ENCODE measurements around the gene SH2D3A.

The SH2D3A gene

GRCh38 chr19:6733338-6734095 is 33.7 kb downstream of the SH2D3A start:
- Histone ChIP-seq H3K4me3 (ENCODE audit: low read length) (no peak overlapping the region), H3K4me1 (ENCODE audit: control insufficient read depth, insufficient read depth, low read length) (peaks cover 18% of the 10 kb centered on the region), H3K9ac (ENCODE audit: low read depth, low read length) (no peak overlapping the region), H3K9me3 (replicated peaks; ENCODE audit: low read length) (no peaks in the 10 kb centered on the region), H3K36me3 (ENCODE audit: insufficient read depth, low read length) (peaks cover 19% of the 10 kb centered on the region), H3K4me2 (ENCODE audit: low read length) (no peak overlapping the region), H3K27me3 (ENCODE audit: control insufficient read depth, insufficient read depth, low read length) (no peaks in the 10 kb centered on the region)

- Histone ChIP-seq H3K27me3 (ENCODE audit: control insufficient read depth, insufficient read depth, low read length) (no peaks in the 10 kb centered on the region), H3K4me3 (ENCODE audit: low read length) (no peak overlapping the region), H3K9me3 (replicated peaks; ENCODE audit: low read length) (no peaks in the 10 kb centered on the region), H3K4me1 (ENCODE audit: control insufficient read depth, insufficient read depth, low read length) (peaks cover 13% of the 10 kb centered on the region), H3K36me3 (ENCODE audit: insufficient read depth, low read length) (peaks cover 19% of the 10 kb centered on the region), H3K4me2 (ENCODE audit: low read length) (no peak overlapping the region), H3K9ac (ENCODE audit: low read depth, low read length) (no peak overlapping the region)
Measured at GRCh38 chr19:6732803-6733337, 34.4 kb downstream of the SH2D3A start.

GRCh38 chr19:6731822-6732221 is 35.4 kb downstream of the SH2D3A start:
- H3K4me3 ChIP-seq (ENCODE audit: low read length): no peak overlapping the region
- no peak overlapping the region for H3K9ac ChIP-seq (ENCODE audit: low read depth, low read length)
- peaks cover 19% of the 10 kb centered on the region for H3K36me3 ChIP-seq (ENCODE audit: insufficient read depth, low read length)
- no peak overlapping the region for H3K4me2 ChIP-seq (ENCODE audit: low read length)
- no peaks in the 10 kb centered on the region for H3K27me3 ChIP-seq (ENCODE audit: control insufficient read depth, insufficient read depth, low read length)
- H3K9me3 ChIP-seq (replicated peaks; ENCODE audit: low read length): no peaks in the 10 kb centered on the region
- H3K4me1 ChIP-seq (ENCODE audit: control insufficient read depth, insufficient read depth, low read length): peaks cover 11% of the 10 kb centered on the region

- Histone ChIP-seq H3K36me3 (ENCODE audit: insufficient read depth, low read length) (peaks cover 19% of the 10 kb centered on the region), H3K4me1 (ENCODE audit: control insufficient read depth, insufficient read depth, low read length) (peaks cover 9% of the 10 kb centered on the region), H3K4me2 (ENCODE audit: low read length) (no peak overlapping the region), H3K27me3 (ENCODE audit: control insufficient read depth, insufficient read depth, low read length) (no peaks in the 10 kb centered on the region), H3K9ac (ENCODE audit: low read depth, low read length) (no peak overlapping the region), H3K4me3 (ENCODE audit: low read length) (no peak overlapping the region), H3K9me3 (replicated peaks; ENCODE audit: low read length) (no peaks in the 10 kb centered on the region)
Measured at GRCh38 chr19:6730941-6731670, 36.1 kb downstream of the SH2D3A start.

GRCh38 chr19:6730153-6730804 is 37.0 kb downstream of the SH2D3A start:
- peaks cover 5% of the 10 kb centered on the region for H3K27me3 ChIP-seq (ENCODE audit: control insufficient read depth, insufficient read depth, low read length)
- no peaks in the 10 kb centered on the region for H3K9me3 ChIP-seq (replicated peaks; ENCODE audit: low read length)
- H3K4me3 ChIP-seq (ENCODE audit: low read length): no peak overlapping the region
- H3K4me1 ChIP-seq (ENCODE audit: control insufficient read depth, insufficient read depth, low read length): peaks cover under 1% of the 10 kb centered on the region
- H3K4me2 ChIP-seq (ENCODE audit: low read length): no peak overlapping the region
- H3K36me3 ChIP-seq (ENCODE audit: insufficient read depth, low read length): peaks cover 19% of the 10 kb centered on the region
- no peak overlapping the region for H3K9ac ChIP-seq (ENCODE audit: low read depth, low read length)

- no peaks in the 10 kb centered on the region for H3K4me1 ChIP-seq (ENCODE audit: control insufficient read depth, insufficient read depth, low read length)
- peaks cover 19% of the 10 kb centered on the region for H3K36me3 ChIP-seq (ENCODE audit: insufficient read depth, low read length)
- H3K9me3 ChIP-seq (replicated peaks; ENCODE audit: low read length): no peaks in the 10 kb centered on the region
- no peak overlapping the region for H3K4me3 ChIP-seq (ENCODE audit: low read length)
- no peak overlapping the region for H3K4me2 ChIP-seq (ENCODE audit: low read length)
- H3K9ac ChIP-seq (ENCODE audit: low read depth, low read length): no peak overlapping the region
- H3K27me3 ChIP-seq (ENCODE audit: control insufficient read depth, insufficient read depth, low read length): peaks cover 6% of the 10 kb centered on the region
Measured at GRCh38 chr19:6729573-6730152, 37.6 kb downstream of the SH2D3A start.

- H3K4me1 ChIP-seq (ENCODE audit: control insufficient read depth, insufficient read depth, low read length): no peaks in the 10 kb centered on the region
- no peak overlapping the region for H3K4me2 ChIP-seq (ENCODE audit: low read length)
- peaks cover 17% of the 10 kb centered on the region for H3K36me3 ChIP-seq (ENCODE audit: insufficient read depth, low read length)
- H3K27me3 ChIP-seq (ENCODE audit: control insufficient read depth, insufficient read depth, low read length): peaks cover 9% of the 10 kb centered on the region
- no peak overlapping the region for H3K4me3 ChIP-seq (ENCODE audit: low read length)
- no peaks in the 10 kb centered on the region for H3K9me3 ChIP-seq (replicated peaks; ENCODE audit: low read length)
- H3K9ac ChIP-seq (ENCODE audit: low read depth, low read length): no peak overlapping the region
Measured at GRCh38 chr19:6728346-6728745, 38.9 kb downstream of the SH2D3A start.

- Histone ChIP-seq H3K4me1 (ENCODE audit: control insufficient read depth, insufficient read depth, low read length) (peaks cover 4% of the 10 kb centered on the region), H3K9me3 (replicated peaks; ENCODE audit: low read length) (no peaks in the 10 kb centered on the region), H3K27me3 (ENCODE audit: control insufficient read depth, insufficient read depth, low read length) (peaks cover 18% of the 10 kb centered on the region), H3K9ac (ENCODE audit: low read depth, low read length) (no peak overlapping the region), H3K4me3 (ENCODE audit: low read length) (no peak overlapping the region), H3K36me3 (ENCODE audit: insufficient read depth, low read length) (no peaks in the 10 kb centered on the region), H3K4me2 (ENCODE audit: low read length) (no peak overlapping the region)
Measured at GRCh38 chr19:6725513-6726231, 41.6 kb downstream of the SH2D3A start.

GRCh38 chr19:6724631-6725492 is 42.4 kb downstream of the SH2D3A start:
- Histone ChIP-seq H3K4me2 (ENCODE audit: low read length) (no peak overlapping the region), H3K9ac (ENCODE audit: low read depth, low read length) (no peak overlapping the region), H3K4me3 (ENCODE audit: low read length) (no peak overlapping the region), H3K4me1 (ENCODE audit: control insufficient read depth, insufficient read depth, low read length) (peaks cover 4% of the 10 kb centered on the region), H3K36me3 (ENCODE audit: insufficient read depth, low read length) (no peaks in the 10 kb centered on the region), H3K9me3 (replicated peaks; ENCODE audit: low read length) (no peaks in the 10 kb centered on the region), H3K27me3 (ENCODE audit: control insufficient read depth, insufficient read depth, low read length) (peaks cover 22% of the 10 kb centered on the region)

- H3K36me3 ChIP-seq (ENCODE audit: insufficient read depth, low read length): no peaks in the 10 kb centered on the region
- peaks cover 24% of the 10 kb centered on the region for H3K27me3 ChIP-seq (ENCODE audit: control insufficient read depth, insufficient read depth, low read length)
- no peak overlapping the region for H3K9ac ChIP-seq (ENCODE audit: low read depth, low read length)
- H3K4me1 ChIP-seq (ENCODE audit: control insufficient read depth, insufficient read depth, low read length): peaks cover 4% of the 10 kb centered on the region
- H3K9me3 ChIP-seq (replicated peaks; ENCODE audit: low read length): no peaks in the 10 kb centered on the region
- no peak overlapping the region for H3K4me2 ChIP-seq (ENCODE audit: low read length)
- H3K4me3 ChIP-seq (ENCODE audit: low read length): no peak overlapping the region
Measured at GRCh38 chr19:6723738-6724137, 43.5 kb downstream of the SH2D3A start.

Data from skeletal muscle satellite cell (primary cell).